ENCODE measurements around the gene AGAP1. TPM values are rescaled to one million over a fixed set of nuclear protein-coding genes. Genes with fewer than 3 reads are reported as not detected.

Gene AGAP1
- total RNA-seq, 1 donor from 2014 or later, result 47.2 TPM

GRCh38 chr2:235747001-235747785 is 253.3 kb downstream of the AGAP1 start:
- no peaks in the 10 kb centered on the region for H3K27me3 Mint-ChIP-seq
- DNase-seq (ENCODE audit: low spot score, unreplicated experiment), result no peak
- no peaks in the 10 kb centered on the region for H3K9me3 Mint-ChIP-seq (ENCODE audit: low read depth)
- H3K36me3 Mint-ChIP-seq (ENCODE audit: insufficient read depth), result peaks cover 4% of the 10 kb centered on the region
- no peak for TF ChIP-seq CTCF (IDR thresholded peaks at IDR 0.05; ENCODE audit: unreplicated experiment)
- H3K4me1 Mint-ChIP-seq (ENCODE audit: low read depth), result no peaks in the 10 kb centered on the region
- no peak overlapping the region for H3K4me3 Mint-ChIP-seq (ENCODE audit: low read depth)
- H3K27ac Mint-ChIP-seq, result no peak overlapping the region

- no peak for DNase-seq (ENCODE audit: low spot score, unreplicated experiment)
- Mint-ChIP-seq H3K4me3 (ENCODE audit: low read depth) (no peak overlapping the region), H3K27ac (no peak overlapping the region), H3K36me3 (ENCODE audit: insufficient read depth) (peaks cover 4% of the 10 kb centered on the region), H3K27me3 (no peaks in the 10 kb centered on the region), H3K4me1 (ENCODE audit: low read depth) (no peaks in the 10 kb centered on the region), H3K9me3 (ENCODE audit: low read depth) (no peaks in the 10 kb centered on the region)
- no peak for TF ChIP-seq CTCF (IDR thresholded peaks at IDR 0.05; ENCODE audit: unreplicated experiment)
These were observed 253.9 kb downstream of the AGAP1 start for GRCh38 chr2:235747786-235748091.

GRCh38 chr2:235749121-235749770 is 255.4 kb downstream of the AGAP1 start:
- Mint-ChIP-seq H3K4me3 (ENCODE audit: low read depth) (no peak overlapping the region), H3K36me3 (ENCODE audit: insufficient read depth) (peaks cover 4% of the 10 kb centered on the region), H3K27me3 (no peaks in the 10 kb centered on the region), H3K4me1 (ENCODE audit: low read depth) (no peaks in the 10 kb centered on the region), H3K27ac (no peak overlapping the region), H3K9me3 (ENCODE audit: low read depth) (no peaks in the 10 kb centered on the region)
- no peak for DNase-seq (ENCODE audit: low spot score, unreplicated experiment)
- no peak for TF ChIP-seq CTCF (IDR thresholded peaks at IDR 0.05; ENCODE audit: unreplicated experiment)

GRCh38 chr2:235749771-235750160 is 255.9 kb downstream of the AGAP1 start:
- TF ChIP-seq CTCF (IDR thresholded peaks at IDR 0.05; ENCODE audit: unreplicated experiment), result no peak
- Mint-ChIP-seq H3K4me1 (ENCODE audit: low read depth) (peaks cover 2% of the 10 kb centered on the region), H3K27me3 (no peaks in the 10 kb centered on the region), H3K36me3 (ENCODE audit: insufficient read depth) (peaks cover 2% of the 10 kb centered on the region), H3K27ac (no peak overlapping the region), H3K4me3 (ENCODE audit: low read depth) (no peak overlapping the region), H3K9me3 (ENCODE audit: low read depth) (no peaks in the 10 kb centered on the region)
- no peak for DNase-seq (ENCODE audit: low spot score, unreplicated experiment)

- Mint-ChIP-seq H3K4me3 (ENCODE audit: low read depth) (no peak overlapping the region), H3K36me3 (ENCODE audit: insufficient read depth) (peaks cover 3% of the 10 kb centered on the region), H3K9me3 (ENCODE audit: low read depth) (no peaks in the 10 kb centered on the region), H3K27ac (no peak overlapping the region), H3K4me1 (ENCODE audit: low read depth) (peaks cover 2% of the 10 kb centered on the region), H3K27me3 (no peaks in the 10 kb centered on the region)
- no peak for DNase-seq (ENCODE audit: low spot score, unreplicated experiment)
- no peak for TF ChIP-seq CTCF (IDR thresholded peaks at IDR 0.05; ENCODE audit: unreplicated experiment)
These were observed 259.0 kb downstream of the AGAP1 start for GRCh38 chr2:235752846-235753245.

Data from progenitor cell of endocrine pancreas (in vitro differentiated cells).